HG02938 (cell line): Measurements from ENCODE around the gene ILF3.

Experiments
- ATAC-seq: cut with Tn5 transposase; IDR thresholded peaks from one replicate; pipeline ENCODE4 v1.9.1; 2021; ENCODE audit warnings: mild to moderate bottlenecking, moderate library complexity; ENCODE audit not compliant: unreplicated experiment

The ILF3 gene

DNA sequence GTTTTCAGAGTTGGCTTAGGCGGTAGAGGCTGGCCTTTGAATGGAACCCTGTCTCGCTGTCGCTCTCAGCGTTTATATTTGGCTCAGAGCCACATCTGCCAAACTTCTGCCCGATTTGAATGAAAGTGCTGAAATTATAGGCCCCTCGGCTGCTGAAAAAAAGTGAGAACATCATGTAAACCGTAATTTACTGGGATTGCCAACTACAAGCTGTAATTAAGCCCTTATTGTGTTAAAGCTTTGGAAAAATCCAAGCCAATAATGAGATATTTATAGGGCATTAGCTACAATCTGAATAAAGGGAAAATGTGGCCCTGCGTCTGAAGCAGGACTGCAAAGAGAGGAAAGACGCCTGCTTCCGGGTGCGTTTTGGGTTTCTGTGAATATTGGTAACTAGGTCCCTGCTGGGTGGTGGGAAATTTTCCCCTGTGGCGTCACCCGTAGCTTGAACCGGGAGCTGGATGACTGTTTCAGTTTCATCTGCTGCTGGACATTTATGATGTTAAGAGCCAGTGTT, 73.6 kb downstream of the ILF3 start:
- ATAC-seq, result no peak

DNA sequence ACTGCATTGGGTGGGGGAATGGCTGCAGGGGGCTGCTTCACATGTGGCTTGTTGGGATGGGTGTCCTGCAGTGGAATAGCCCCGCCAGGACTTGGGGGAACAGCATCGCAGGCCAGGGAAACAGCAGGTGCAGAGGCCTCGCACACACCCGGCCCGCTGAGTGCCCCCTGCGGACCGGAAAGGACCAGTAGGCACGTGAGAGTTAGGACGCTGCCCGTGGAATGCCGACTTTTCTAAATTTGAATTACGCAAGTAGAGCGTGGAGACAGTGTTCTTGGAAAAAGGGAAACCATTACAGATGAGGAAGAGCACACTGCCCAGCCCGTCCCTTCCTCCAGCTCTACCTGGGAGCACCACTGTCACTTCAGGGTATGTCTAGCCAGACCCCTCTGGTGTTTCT, 75.3 kb downstream of the ILF3 start:
- ATAC-seq, result no peak

DNA sequence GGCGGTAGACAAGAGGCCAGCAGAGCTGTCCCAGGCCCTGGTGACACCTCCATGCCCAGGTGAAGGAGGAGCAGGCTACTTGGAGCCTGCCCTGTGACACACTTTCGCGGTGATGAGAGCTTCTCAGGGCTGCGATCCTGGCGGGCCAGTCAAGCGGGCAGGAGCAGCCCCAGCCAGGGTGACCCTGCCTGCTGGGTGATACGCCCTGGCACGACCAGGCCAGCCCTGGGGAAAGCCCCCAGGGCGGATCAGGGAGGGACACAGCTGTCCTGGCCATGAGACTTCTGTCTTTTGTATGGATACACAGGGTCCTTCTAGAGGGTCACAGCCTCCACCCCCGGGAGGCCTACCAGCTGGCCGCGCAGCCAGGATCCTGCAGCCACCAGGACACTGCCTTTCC, 76.8 kb downstream of the ILF3 start:
- ATAC-seq, result no peak

DNA sequence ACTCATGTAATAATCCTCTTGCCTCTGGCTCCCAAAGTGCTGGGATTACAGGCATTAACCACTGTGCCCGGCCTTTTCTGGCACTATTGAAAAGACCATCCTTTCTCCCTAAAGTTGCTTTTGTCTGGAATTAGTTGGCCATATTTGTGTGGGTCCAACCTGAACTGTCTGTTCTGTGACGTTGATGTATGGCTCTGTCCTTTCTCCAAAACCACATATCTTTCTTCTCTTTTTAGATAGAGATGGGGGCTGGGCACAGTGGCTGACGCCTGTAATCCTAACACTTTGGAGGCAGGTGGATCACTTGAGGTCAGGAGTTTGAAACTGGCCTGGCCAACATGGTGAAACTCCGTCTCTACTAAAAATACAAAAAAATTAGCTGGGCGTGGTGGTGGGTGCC, 81.6 kb downstream of the ILF3 start:
- ATAC-seq, result no peak

DNA sequence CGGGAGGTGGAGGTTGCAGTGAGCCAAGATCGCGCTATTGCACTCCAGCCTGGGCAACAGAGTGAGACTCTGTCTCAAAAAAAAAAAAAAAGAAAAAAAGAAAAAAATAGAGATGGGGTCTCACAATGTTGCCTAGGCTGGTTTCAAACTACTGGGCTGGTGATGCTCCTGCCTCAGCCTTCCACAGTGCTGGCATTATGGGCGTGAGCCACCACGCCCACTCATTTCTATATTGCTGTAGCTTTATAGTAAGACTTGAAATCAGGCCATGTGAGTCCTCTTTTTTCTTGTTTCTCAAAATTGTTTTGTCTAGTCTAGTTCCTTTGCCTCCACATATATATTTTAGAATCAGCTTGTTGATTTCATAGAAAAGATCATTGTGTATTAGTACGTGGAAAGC, 82.0 kb downstream of the ILF3 start:
- no peak for ATAC-seq

DNA sequence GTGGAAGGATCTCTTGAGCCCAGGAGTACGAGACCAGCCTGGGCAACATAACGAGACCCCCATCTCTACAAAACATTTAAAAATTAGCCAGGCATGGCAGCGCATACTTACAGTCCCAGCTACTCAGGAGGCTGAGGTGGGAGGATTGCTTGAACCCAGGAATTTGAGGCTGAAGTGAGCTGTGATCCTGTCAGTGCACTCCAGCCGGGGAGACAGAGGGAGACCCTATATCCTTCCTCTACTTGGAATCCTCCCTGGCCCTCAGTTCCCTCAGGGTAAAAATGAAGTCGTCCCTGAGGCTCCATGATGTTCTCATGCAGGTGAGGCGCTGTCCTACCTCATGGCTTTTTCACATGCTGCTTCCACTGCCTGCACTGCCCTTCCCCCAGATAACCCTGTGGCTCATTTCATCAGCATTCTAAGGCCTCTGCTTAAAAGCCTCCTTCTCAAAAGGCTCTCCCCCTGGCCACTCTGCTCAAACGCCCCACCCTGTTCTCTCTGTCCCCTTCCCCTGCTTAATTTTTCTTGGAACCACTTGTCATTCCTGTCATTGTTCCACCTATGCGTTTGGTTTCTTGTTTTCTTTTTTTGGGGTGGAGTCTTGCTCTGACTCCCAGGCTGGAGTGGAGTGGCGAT, 82.9 kb downstream of the ILF3 start:
- ATAC-seq, result no peak

DNA sequence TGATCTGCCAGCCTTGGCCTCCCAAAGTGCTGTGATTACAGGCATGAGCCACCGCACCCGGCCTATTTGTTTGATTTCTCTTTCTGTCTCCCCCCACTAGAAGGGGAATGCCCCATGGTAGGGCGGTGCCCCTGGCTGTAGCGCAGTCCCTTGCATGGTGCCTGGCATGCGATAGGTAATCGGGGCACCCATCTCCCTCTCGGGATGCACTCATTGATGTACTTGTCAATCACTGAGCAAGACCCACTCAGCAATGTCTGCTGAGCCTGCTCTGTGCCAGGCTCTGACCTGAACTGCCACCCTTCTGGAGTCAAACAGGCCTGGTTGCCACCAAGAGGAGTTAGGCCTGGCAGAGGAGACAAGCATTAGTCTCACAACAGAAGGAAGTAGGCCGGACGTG, 83.6 kb downstream of the ILF3 start:
- no peak for ATAC-seq

DNA sequence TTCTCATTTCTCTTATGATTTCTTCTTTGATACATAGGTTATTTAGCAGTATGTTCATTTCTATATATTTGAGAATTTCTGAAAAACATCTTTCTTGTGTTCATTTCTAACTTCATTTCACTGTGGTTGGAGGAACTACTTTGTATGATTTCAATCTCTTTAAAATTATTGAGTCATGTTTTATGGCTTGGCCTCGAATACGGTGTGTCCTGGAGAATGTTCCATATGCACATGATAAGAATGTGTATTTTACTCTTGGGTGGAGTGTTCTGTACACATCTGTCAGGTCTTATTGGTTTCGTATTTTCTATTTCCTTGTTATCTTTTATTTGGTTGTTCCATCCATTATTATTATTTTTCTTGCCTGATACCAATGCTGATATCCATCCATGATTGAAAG, 86.7 kb downstream of the ILF3 start:
- ATAC-seq, result no peak
